MM.1S (cell line): ENCODE measurements around the gene EPB41L1.

Experiments used
- DNase-seq: peaks from one replicate; pipeline ENCODE4 v3.0.0-alpha.2; 2015
- H2AFZ ChIP-seq: fragments of 300-600 bp; sonication (generic); 2 replicates; pipeline ENCODE4 v1.6.0; 2016; ENCODE audit warnings: antibody characterized with exemption, low read length
- H3F3A ChIP-seq: fragments of 300-600 bp; sonication (generic); 2 replicates; pipeline ENCODE4 v1.6.1; 2016; ENCODE audit warnings: mild to moderate bottlenecking, antibody characterized with exemption, low read length, moderate library complexity, mixed read lengths; ENCODE audit not compliant: insufficient read depth
- H3K27ac ChIP-seq: fragments of 300-600 bp; sonication (generic); 2 replicates; pipeline ENCODE4 v1.5.1; 2016; ENCODE audit warnings: mild to moderate bottlenecking, low read length
- H3K27me3 ChIP-seq: fragments of 300-600 bp; sonication (generic); replicated peaks from 2 replicates; pipeline ENCODE4 v1.6.0; 2016; ENCODE audit warnings: low read length; ENCODE audit not compliant: insufficient read depth
- H3K36me3 ChIP-seq: fragments of 300-600 bp; sonication (generic); replicated peaks from 2 replicates; pipeline ENCODE4 v1.6.1; 2016; ENCODE audit warnings: mild to moderate bottlenecking, low read length, mixed read lengths; ENCODE audit not compliant: insufficient read depth
- H3K4me1 ChIP-seq: fragments of 300-600 bp; sonication (generic); 2 replicates; pipeline ENCODE4 v1.6.1; 2016; ENCODE audit warnings: low read length, mixed read lengths
- H3K4me2 ChIP-seq: fragments of 300-600 bp; sonication (generic); 2 replicates; pipeline ENCODE4 v1.6.0; 2016; ENCODE audit warnings: low read depth, low read length
- H3K4me3 ChIP-seq: fragments of 300-600 bp; sonication (generic); 2 replicates; pipeline ENCODE4 v1.5.1; 2016; ENCODE audit warnings: low read length, mixed read lengths
- H3K79me2 ChIP-seq: fragments of 300-600 bp; sonication (generic); 2 replicates; pipeline ENCODE4 v1.6.1; 2016; ENCODE audit warnings: mixed run types, low read length, mixed read lengths
- H3K9ac ChIP-seq: fragments of 300-600 bp; sonication (generic); 2 replicates; pipeline ENCODE4 v1.6.1; 2016; ENCODE audit warnings: low read length, mixed read lengths
- H3K9me2 ChIP-seq: fragments of 300-600 bp; sonication (generic); replicated peaks from 2 replicates; pipeline ENCODE4 v1.6.1; 2016; ENCODE audit warnings: mild to moderate bottlenecking, low read length, mixed read lengths; ENCODE audit not compliant: insufficient read depth
- H3K9me3 ChIP-seq: fragments of 300-600 bp; sonication (generic); replicated peaks from 2 replicates; pipeline ENCODE4 v1.6.1; 2016; ENCODE audit warnings: mild to moderate bottlenecking, low read length, mixed read lengths; ENCODE audit not compliant: insufficient read depth
- H4K20me1 ChIP-seq: fragments of 300-600 bp; sonication (generic); 2 replicates; pipeline ENCODE4 v1.6.1; 2016; ENCODE audit warnings: mild to moderate bottlenecking, low read length, moderate library complexity, mixed read lengths; ENCODE audit not compliant: insufficient read depth
- CTCF ChIP-seq: fragments of 300-600 bp; sonication (generic); IDR thresholded peaks from 2 replicates; pipeline ENCODE4 v1.5.1; 2016; ENCODE audit warnings: antibody characterized with exemption, low read length, mixed read lengths
- EZH2 ChIP-seq: fragments of 300-600 bp; sonication (generic); optimal IDR thresholded peaks from 2 replicates; pipeline ENCODE3; 2017; ENCODE audit warnings: low read depth, mild to moderate bottlenecking, antibody characterized with exemption, low read length, mixed read lengths
- EZH2phosphoT487 ChIP-seq: fragments of 300-600 bp; sonication (generic); IDR thresholded peaks from 2 replicates; pipeline ENCODE4 v1.6.1; 2018; ENCODE audit warnings: antibody characterized with exemption, low read length

EPB41L1 gene

GRCh38 chr20:36208257-36208656 is 53.7 kb downstream of the EPB41L1 start:
- H3K36me3 ChIP-seq: no peaks in the 10 kb centered on the region
- TF ChIP-seq EZH2phosphoT487 (no peak), EZH2 (no peak), CTCF (no peak)
- no peak overlapping the region for H3K4me3 ChIP-seq
- no peaks in the 10 kb centered on the region for H4K20me1 ChIP-seq
- H3K9ac ChIP-seq: no peak overlapping the region
- no peak overlapping the region for H3K27ac ChIP-seq
- DNase-seq: no peak
- no peaks in the 10 kb centered on the region for H3F3A ChIP-seq
- no peaks in the 10 kb centered on the region for H3K4me1 ChIP-seq
- H3K4me2 ChIP-seq: no peak overlapping the region
- H3K9me3 ChIP-seq: no peaks in the 10 kb centered on the region
- no peaks in the 10 kb centered on the region for H3K79me2 ChIP-seq
- no peaks in the 10 kb centered on the region for H3K9me2 ChIP-seq
- H3K27me3 ChIP-seq: no peaks in the 10 kb centered on the region
- no peak overlapping the region for H2AFZ ChIP-seq

GRCh38 chr20:36210436-36211021 is 56.0 kb downstream of the EPB41L1 start:
- Histone ChIP-seq H3K79me2 (no peaks in the 10 kb centered on the region), H4K20me1 (no peaks in the 10 kb centered on the region), H3K9ac (no peak overlapping the region), H3F3A (no peaks in the 10 kb centered on the region), H3K4me3 (no peak overlapping the region), H3K27ac (no peak overlapping the region), H3K9me3 (no peaks in the 10 kb centered on the region), H3K4me1 (no peaks in the 10 kb centered on the region), H3K4me2 (no peak overlapping the region), H3K27me3 (no peaks in the 10 kb centered on the region), H2AFZ (no peak overlapping the region), H3K9me2 (no peaks in the 10 kb centered on the region), H3K36me3 (no peaks in the 10 kb centered on the region)
- TF ChIP-seq CTCF: no peak
- no peak for TF ChIP-seq EZH2phosphoT487
- no peak for TF ChIP-seq EZH2
- no peak for DNase-seq

GRCh38 chr20:36213362-36213761 is 58.8 kb downstream of the EPB41L1 start:
- Histone ChIP-seq H3K27ac (no peak overlapping the region), H3F3A (no peaks in the 10 kb centered on the region), H3K36me3 (no peaks in the 10 kb centered on the region), H3K27me3 (no peaks in the 10 kb centered on the region), H2AFZ (no peak overlapping the region), H3K79me2 (no peaks in the 10 kb centered on the region), H3K4me1 (0 out of 2 replicates have a peak, but pooled peaks cover 7% of the 10 kb centered on the region), H3K4me2 (no peak overlapping the region), H3K9ac (no peak overlapping the region), H3K4me3 (no peak overlapping the region), H4K20me1 (no peaks in the 10 kb centered on the region), H3K9me2 (no peaks in the 10 kb centered on the region), H3K9me3 (no peaks in the 10 kb centered on the region)
- no peak for DNase-seq
- TF ChIP-seq CTCF (no peak), EZH2phosphoT487 (no peak), EZH2 (no peak)
